Osteocyte (in vitro differentiated cells): ENCODE measurements around the gene MTF1. TPM values are rescaled to one million over a fixed set of nuclear protein-coding genes. Genes with fewer than 3 reads are reported as not detected.

Experiments used
- DNase-seq: peaks from one replicate; pipeline ENCODE4 v3.0.0; 2021; ENCODE audit warnings: mixed read lengths; ENCODE audit not compliant: unreplicated experiment; ENCODE audit errors: extremely low spot score
- H3K27ac Mint-ChIP-seq: one replicate; pipeline ENCODE4 v1.8.0; 2021; ENCODE audit warnings: mild to moderate bottlenecking, mixed read lengths; ENCODE audit not compliant: unreplicated experiment
- H3K27me3 Mint-ChIP-seq: one replicate; pipeline ENCODE4 v1.8.0; 2021; ENCODE audit warnings: mixed read lengths; ENCODE audit not compliant: unreplicated experiment
- H3K36me3 Mint-ChIP-seq: one replicate; pipeline ENCODE4 v1.8.0; 2021; ENCODE audit warnings: mixed read lengths; ENCODE audit not compliant: unreplicated experiment
- H3K4me1 Mint-ChIP-seq: one replicate; pipeline ENCODE4 v1.8.0; 2021; ENCODE audit warnings: mixed read lengths; ENCODE audit not compliant: unreplicated experiment
- H3K4me3 Mint-ChIP-seq: one replicate; pipeline ENCODE4 v1.8.0; 2021; ENCODE audit warnings: mild to moderate bottlenecking, moderate library complexity, mixed read lengths; ENCODE audit not compliant: unreplicated experiment
- H3K9me3 Mint-ChIP-seq: one replicate; pipeline ENCODE4 v1.8.0; 2021; ENCODE audit warnings: mixed read lengths; ENCODE audit not compliant: unreplicated experiment
- total RNA-seq: library from RNA; stranded (reverse); gene quantifications from 2 replicates; pipeline ENCODE4 v1.2.1, GENCODE V29; 2021
- TF ChIP-seq, protein P1 (sequence below): fragments of 200-600 bp; sonication (generic); IDR thresholded peaks from 2 replicates; pipeline ENCODE4 v1.5.0; 2021; ENCODE audit warnings: antibody characterized with exemption, mild to moderate bottlenecking, moderate library complexity

MTF1 gene
- total RNA-seq, 1 donor from 2014 or later, result 16.9 TPM

DNA sequence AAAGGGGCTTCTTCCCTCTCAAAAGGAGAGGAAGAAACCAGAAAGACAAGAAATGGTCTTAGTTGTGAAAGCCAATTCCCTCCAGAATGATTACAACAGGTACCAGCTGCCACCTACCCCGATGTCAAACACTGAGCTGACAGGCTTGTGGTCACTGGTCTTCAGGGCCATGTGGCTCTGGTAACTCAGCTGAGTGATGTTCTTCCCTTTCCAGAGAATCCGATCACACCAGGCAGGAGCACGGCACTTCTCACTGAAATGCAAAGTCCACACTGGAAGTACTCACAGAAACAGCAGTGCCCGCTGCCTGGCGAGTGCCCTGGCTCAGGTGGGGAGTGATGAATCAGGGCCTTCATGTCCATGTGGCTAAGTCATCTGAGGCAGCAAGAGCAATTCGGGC, 18.7 kb upstream of the MTF1 start:
- no peaks in the 10 kb centered on the region for H3K4me1 Mint-ChIP-seq
- H3K9me3 Mint-ChIP-seq, result no peaks in the 10 kb centered on the region
- peaks cover 50% of the 10 kb centered on the region for H3K36me3 Mint-ChIP-seq

DNA sequence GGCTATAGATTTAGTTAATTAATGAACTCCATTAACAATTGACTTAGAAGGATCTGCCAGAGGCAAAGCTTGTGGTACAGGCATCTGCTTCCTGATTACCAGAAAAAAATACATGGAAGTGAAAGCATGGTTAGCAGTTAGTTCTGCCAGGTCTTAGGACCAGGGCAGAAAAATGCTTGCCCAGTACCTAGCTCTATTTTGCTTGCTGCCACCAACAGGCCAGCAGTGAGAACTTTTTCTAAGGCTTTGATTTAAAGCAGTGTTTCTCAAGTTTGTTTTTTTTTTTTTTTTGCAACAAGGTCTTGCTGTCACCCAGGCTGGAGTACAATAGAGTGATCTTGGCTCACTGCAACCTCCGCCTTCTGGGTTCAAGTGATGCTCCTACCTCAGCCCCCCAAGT, 16.4 kb upstream of the MTF1 start:
- no peak for DNase-seq
- TF ChIP-seq, protein P1, sequence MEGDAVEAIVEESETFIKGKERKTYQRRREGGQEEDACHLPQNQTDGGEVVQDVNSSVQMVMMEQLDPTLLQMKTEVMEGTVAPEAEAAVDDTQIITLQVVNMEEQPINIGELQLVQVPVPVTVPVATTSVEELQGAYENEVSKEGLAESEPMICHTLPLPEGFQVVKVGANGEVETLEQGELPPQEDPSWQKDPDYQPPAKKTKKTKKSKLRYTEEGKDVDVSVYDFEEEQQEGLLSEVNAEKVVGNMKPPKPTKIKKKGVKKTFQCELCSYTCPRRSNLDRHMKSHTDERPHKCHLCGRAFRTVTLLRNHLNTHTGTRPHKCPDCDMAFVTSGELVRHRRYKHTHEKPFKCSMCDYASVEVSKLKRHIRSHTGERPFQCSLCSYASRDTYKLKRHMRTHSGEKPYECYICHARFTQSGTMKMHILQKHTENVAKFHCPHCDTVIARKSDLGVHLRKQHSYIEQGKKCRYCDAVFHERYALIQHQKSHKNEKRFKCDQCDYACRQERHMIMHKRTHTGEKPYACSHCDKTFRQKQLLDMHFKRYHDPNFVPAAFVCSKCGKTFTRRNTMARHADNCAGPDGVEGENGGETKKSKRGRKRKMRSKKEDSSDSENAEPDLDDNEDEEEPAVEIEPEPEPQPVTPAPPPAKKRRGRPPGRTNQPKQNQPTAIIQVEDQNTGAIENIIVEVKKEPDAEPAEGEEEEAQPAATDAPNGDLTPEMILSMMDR, result peak; percentile 22

More for the DNA sequence above, 18.7 kb upstream of the MTF1 start:
- Mint-ChIP-seq H3K27me3 (no peaks in the 10 kb centered on the region), H3K4me3 (no peak overlapping the region), H3K27ac (no peak overlapping the region)
- DNase-seq, result no peak
- TF ChIP-seq, protein P1, result no peak

DNA sequence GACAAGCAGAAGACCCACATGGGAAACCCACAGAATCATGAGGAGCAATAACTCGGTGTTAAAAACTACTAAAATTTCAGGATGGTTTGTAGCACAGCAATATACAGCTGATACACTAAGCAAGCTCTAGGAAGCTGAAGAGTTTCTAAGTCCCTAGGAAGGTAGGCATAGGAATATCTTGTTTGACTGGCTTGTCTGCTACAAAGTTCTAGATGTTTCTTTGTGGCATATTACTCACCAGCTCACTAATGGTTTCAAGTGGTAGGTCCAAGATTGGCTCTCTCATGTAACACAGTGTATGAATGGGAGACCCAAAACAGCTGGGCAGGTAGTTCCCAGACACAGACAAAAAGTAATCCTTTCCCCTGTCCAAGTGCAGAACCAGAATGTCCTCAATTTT, 13.3 kb upstream of the MTF1 start:
- DNase-seq, result no peak
- Mint-ChIP-seq H3K27me3 (no peaks in the 10 kb centered on the region), H3K4me1 (no peaks in the 10 kb centered on the region), H3K36me3 (peaks cover 48% of the 10 kb centered on the region), H3K4me3 (no peak overlapping the region), H3K9me3 (no peaks in the 10 kb centered on the region), H3K27ac (no peak overlapping the region)
- TF ChIP-seq, protein P1, result no peak

More for the DNA sequence above, 16.4 kb upstream of the MTF1 start:
- no peaks in the 10 kb centered on the region for H3K4me1 Mint-ChIP-seq
- H3K4me3 Mint-ChIP-seq, result no peak overlapping the region
- H3K27ac Mint-ChIP-seq, result no peak overlapping the region
- H3K27me3 Mint-ChIP-seq, result no peaks in the 10 kb centered on the region
- no peaks in the 10 kb centered on the region for H3K9me3 Mint-ChIP-seq
- peaks cover 48% of the 10 kb centered on the region for H3K36me3 Mint-ChIP-seq

DNA sequence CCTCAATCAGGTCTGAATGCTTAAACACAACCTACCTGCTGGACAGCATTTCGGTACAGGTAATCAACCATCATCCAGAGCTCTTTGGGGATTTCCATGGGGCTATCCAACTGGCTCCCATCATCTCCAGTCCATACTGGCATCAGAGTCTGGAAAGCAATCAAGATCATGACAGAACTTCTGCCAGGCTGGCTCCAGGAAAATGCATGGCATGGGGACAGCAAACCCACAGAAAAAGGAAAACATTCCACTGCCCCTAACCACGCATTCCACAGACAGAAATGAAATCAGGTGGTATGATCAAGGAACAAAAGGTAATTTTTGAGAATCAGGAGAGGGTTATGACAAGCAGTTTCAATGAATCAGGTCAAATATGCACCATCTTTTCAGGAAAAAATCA, 9.1 kb upstream of the MTF1 start:
- TF ChIP-seq, protein P1, result no peak
- H3K27me3 Mint-ChIP-seq, result no peaks in the 10 kb centered on the region
- DNase-seq, result no peak
- H3K27ac Mint-ChIP-seq, result no peak overlapping the region
- peaks cover 48% of the 10 kb centered on the region for H3K36me3 Mint-ChIP-seq
- H3K4me1 Mint-ChIP-seq, result no peaks in the 10 kb centered on the region
- no peak overlapping the region for H3K4me3 Mint-ChIP-seq
- H3K9me3 Mint-ChIP-seq, result no peaks in the 10 kb centered on the region

DNA sequence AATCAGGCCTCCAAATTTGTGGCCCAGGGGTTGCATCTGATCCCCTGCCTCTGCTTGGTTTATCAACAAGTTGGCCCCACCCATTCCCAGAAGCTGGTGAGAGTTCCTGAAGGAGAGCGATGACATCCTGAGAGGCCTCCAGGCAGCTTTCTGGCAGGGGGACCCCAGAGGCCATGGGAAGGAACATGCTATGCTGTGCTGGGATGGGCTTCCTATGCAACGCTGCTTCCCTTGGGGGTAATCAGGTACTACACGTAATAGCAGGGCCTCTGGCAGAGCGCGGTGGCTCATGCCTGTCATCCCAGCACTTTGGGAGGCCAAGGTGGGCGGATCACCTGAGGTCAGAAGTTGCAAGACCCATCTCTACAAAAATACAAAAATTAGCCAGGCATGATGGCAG, 8.4 kb upstream of the MTF1 start:
- Mint-ChIP-seq H3K4me1 (no peaks in the 10 kb centered on the region), H3K4me3 (no peak overlapping the region), H3K9me3 (no peaks in the 10 kb centered on the region), H3K36me3 (peaks cover 43% of the 10 kb centered on the region), H3K27ac (no peak overlapping the region), H3K27me3 (no peaks in the 10 kb centered on the region)
- DNase-seq, result no peak
- TF ChIP-seq, protein P1, result no peak
